ENCODE data around the gene OTP.

DNA sequence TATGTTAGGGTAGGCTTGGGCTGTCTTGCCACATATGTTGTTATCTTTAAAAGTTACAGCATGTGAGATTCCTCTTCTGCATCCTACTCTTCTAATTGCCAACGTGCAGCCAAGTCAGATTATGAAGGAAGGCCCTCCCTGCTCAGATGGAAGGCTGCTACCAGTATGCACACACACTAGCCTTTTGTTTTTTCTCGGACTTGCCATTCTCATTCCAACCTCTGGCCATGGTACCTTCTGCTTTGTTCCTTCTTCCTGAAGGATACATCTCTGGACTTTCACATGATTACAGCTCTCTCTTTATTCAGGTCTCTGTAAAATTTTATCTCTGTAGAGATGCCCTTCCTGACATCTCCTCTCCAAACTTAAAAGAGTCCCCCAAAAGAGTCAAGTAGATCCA is 12.8 kb upstream of the OTP start:
- TF ChIP-seq CTCF (IDR thresholded peaks at IDR 0.05): no peak
- no peak for TF ChIP-seq EZH2 (IDR thresholded peaks at IDR 0.05; ENCODE audit: borderline replicate concordance, insufficient read depth, low read depth, low read length, poor library complexity, severe bottlenecking)
